RCC 7860 (cell line): Measurements from ENCODE around the gene SERPINB1.
"Not testable (repeated sequence)": the region's sequence is repeated elsewhere in the genome, so short reads cannot be mapped to it uniquely, and the experiment has no call there.

Source experiments
- DNase-seq: peaks from one replicate; pipeline ENCODE4 v3.0.0-alpha.2; 2015; ENCODE audit warnings: low spot score
- FAIRE-seq: peaks from 2 replicates; lab custom pipeline; 2012; peaks lifted over from hg19 to GRCh38; lab: Jason Lieb, UNC

Gene SERPINB1

GRCh38 chr6:2819115-2819514 lies 22.5 kb downstream of the SERPINB1 start:
- FAIRE-seq = no peak

GRCh38 chr6:2818593-2818992 lies 23.1 kb downstream of the SERPINB1 start:
- DNase-seq (peak; percentile 48), FAIRE-seq (no peak)

More at GRCh38 chr6:2819115-2819514, 22.5 kb downstream of the SERPINB1 start:
- no peak for DNase-seq

GRCh38 chr6:2817903-2818443 lies 23.7 kb downstream of the SERPINB1 start:
- FAIRE-seq (peak; percentile 63), DNase-seq (peak; percentile 53)

GRCh38 chr6:2816158-2816557 lies 25.5 kb downstream of the SERPINB1 start:
- no peak for FAIRE-seq
- no peak for DNase-seq

- DNase-seq (no peak), FAIRE-seq (no peak)
Measured at GRCh38 chr6:2812695-2813094, 29.0 kb downstream of the SERPINB1 start.

- DNase-seq (no peak), FAIRE-seq (no peak)
Measured at GRCh38 chr6:2810092-2810671, 31.5 kb downstream of the SERPINB1 start.

GRCh38 chr6:2809015-2809414 lies 32.6 kb downstream of the SERPINB1 start:
- no peak for FAIRE-seq
- DNase-seq = no peak

GRCh38 chr6:2807342-2808090 lies 34.1 kb downstream of the SERPINB1 start:
- FAIRE-seq (no peak), DNase-seq (no peak)

- DNase-seq (no peak), FAIRE-seq (no peak)
Measured at GRCh38 chr6:2806644-2807043, 35.0 kb downstream of the SERPINB1 start.

- FAIRE-seq = no peak
- no peak for DNase-seq
Measured at GRCh38 chr6:2805031-2805430, 36.6 kb downstream of the SERPINB1 start.

GRCh38 chr6:2804516-2804915 lies 37.1 kb downstream of the SERPINB1 start:
- DNase-seq = no peak
- no peak for FAIRE-seq

GRCh38 chr6:2803731-2804429 lies 37.8 kb downstream of the SERPINB1 start:
- no peak for DNase-seq
- FAIRE-seq = no peak

- DNase-seq (no peak), FAIRE-seq (no peak)
Measured at GRCh38 chr6:2802521-2803060, 39.1 kb downstream of the SERPINB1 start.

GRCh38 chr6:2801687-2802086 lies 40.0 kb downstream of the SERPINB1 start:
- DNase-seq, FAIRE-seq: not testable (repeated sequence)

- FAIRE-seq (no peak), DNase-seq (no peak)
Measured at GRCh38 chr6:2800552-2801316, 40.9 kb downstream of the SERPINB1 start.

GRCh38 chr6:2799936-2800527 lies 41.6 kb downstream of the SERPINB1 start:
- DNase-seq = no peak
- no peak for FAIRE-seq

GRCh38 chr6:2798586-2799134 lies 43.0 kb downstream of the SERPINB1 start:
- DNase-seq (no peak), FAIRE-seq (no peak)

GRCh38 chr6:2797564-2798031 lies 44.1 kb downstream of the SERPINB1 start:
- no peak for FAIRE-seq
- no peak for DNase-seq

GRCh38 chr6:2796861-2797260 lies 44.8 kb downstream of the SERPINB1 start:
- no peak for DNase-seq
- no peak for FAIRE-seq

GRCh38 chr6:2795956-2796355 lies 45.7 kb downstream of the SERPINB1 start:
- DNase-seq = no peak
- FAIRE-seq = no peak
